HepG2 (cell line): Measurements from ENCODE around the gene KCNK2.

Experiments
- CTCF ChIP-seq: sonication (generic); formaldehyde crosslinking; IDR thresholded peaks from 2 replicates; pipeline ENCODE4 v1.5.0; 2020; ENCODE audit warnings: mild to moderate bottlenecking, missing genetic modification reagents, moderate library complexity
- MXD1 ChIP-seq: sonication (generic); formaldehyde crosslinking; IDR thresholded peaks from 2 replicates; pipeline ENCODE4 v1.4.0; 2020; ENCODE audit warnings: mild to moderate bottlenecking, missing genetic modification reagents
- RAD21 ChIP-seq: fragments of 450-650 bp; formaldehyde crosslinking; IDR thresholded peaks from 2 replicates; pipeline ENCODE4 v1.5.0; 2020; ENCODE audit warnings: mild to moderate bottlenecking
- SIN3A ChIP-seq: IDR thresholded peaks from 2 replicates; pipeline ENCODE4 v1.6.1; 2011; ENCODE audit warnings: low read depth, mild to moderate bottlenecking, control low read depth, low read length, borderline replicate concordance
- SRF ChIP-seq: IDR thresholded peaks from 2 replicates; pipeline ENCODE4 v1.6.1; 2011; ENCODE audit warnings: mild to moderate bottlenecking, low read depth, low read length, moderate library complexity

GRCh38 chr1:215241451-215241850, 158.9 kb downstream of the KCNK2 start:
- TF ChIP-seq SIN3A = no peak
- no peak for TF ChIP-seq SRF
- TF ChIP-seq MXD1 (CRISPR knock-in tag) = no peak
- no peak for TF ChIP-seq RAD21 (CRISPR knock-in tag)
- no peak for TF ChIP-seq CTCF (CRISPR knock-in tag)
